NB4 (cell line): ENCODE measurements around the gene KPNB1.

Experiments used
- DNase-seq: peaks from one replicate; pipeline ENCODE4 v3.0.0; 2010; ENCODE audit warnings: low read depth
- H3K4me3 ChIP-seq: one replicate; pipeline ENCODE4 v1.5.1; 2011; ENCODE audit warnings: mild to moderate bottlenecking, low read depth, low read length, moderate library complexity
- MYC ChIP-seq: IDR thresholded peaks from 2 replicates; pipeline ENCODE4 v1.6.1; 2011; ENCODE audit warnings: low read depth, low read length
- POLR2A ChIP-seq: IDR thresholded peaks from 2 replicates; pipeline ENCODE4 v1.6.1; 2011; ENCODE audit warnings: mild to moderate bottlenecking; ENCODE audit not compliant: insufficient read length; ENCODE audit errors: extremely low read depth
- TF ChIP-seq, protein P1 (sequence below): IDR thresholded peaks from one replicate; pipeline ENCODE4 v1.5.1; 2012; ENCODE audit warnings: low read depth, low read length
- TF ChIP-seq, protein P2 (sequence below): IDR thresholded peaks from 2 replicates; pipeline ENCODE4 v1.6.1; 2011; ENCODE audit warnings: low read depth, low read length

Gene KPNB1

DNA sequence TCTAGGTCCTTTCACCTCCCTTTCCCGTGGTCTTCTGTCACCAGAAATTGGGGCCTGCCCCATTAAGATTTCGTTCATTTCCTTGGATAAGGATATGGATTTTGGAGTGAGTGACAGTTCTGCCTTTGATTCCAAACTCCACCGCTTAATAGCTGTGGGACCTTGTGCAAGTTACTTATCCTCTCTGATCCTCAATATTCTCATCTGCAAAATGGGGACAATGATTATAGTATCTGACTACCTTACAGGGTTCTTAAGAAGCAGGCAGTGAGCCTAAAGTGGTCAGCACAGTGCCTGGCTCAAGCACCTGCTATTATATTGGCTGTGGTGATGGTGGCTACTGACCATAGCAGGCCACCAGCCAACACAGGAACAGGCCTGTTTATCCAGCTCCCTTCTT is 59.9 kb downstream of the KPNB1 start:
- no peak for DNase-seq
- TF ChIP-seq, protein P1, sequence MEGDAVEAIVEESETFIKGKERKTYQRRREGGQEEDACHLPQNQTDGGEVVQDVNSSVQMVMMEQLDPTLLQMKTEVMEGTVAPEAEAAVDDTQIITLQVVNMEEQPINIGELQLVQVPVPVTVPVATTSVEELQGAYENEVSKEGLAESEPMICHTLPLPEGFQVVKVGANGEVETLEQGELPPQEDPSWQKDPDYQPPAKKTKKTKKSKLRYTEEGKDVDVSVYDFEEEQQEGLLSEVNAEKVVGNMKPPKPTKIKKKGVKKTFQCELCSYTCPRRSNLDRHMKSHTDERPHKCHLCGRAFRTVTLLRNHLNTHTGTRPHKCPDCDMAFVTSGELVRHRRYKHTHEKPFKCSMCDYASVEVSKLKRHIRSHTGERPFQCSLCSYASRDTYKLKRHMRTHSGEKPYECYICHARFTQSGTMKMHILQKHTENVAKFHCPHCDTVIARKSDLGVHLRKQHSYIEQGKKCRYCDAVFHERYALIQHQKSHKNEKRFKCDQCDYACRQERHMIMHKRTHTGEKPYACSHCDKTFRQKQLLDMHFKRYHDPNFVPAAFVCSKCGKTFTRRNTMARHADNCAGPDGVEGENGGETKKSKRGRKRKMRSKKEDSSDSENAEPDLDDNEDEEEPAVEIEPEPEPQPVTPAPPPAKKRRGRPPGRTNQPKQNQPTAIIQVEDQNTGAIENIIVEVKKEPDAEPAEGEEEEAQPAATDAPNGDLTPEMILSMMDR = no peak
- TF ChIP-seq POLR2A (no peak), MYC (no peak)
- TF ChIP-seq, protein P2, sequence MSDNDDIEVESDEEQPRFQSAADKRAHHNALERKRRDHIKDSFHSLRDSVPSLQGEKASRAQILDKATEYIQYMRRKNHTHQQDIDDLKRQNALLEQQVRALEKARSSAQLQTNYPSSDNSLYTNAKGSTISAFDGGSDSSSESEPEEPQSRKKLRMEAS = no peak
- no peak overlapping the region for H3K4me3 ChIP-seq

DNA sequence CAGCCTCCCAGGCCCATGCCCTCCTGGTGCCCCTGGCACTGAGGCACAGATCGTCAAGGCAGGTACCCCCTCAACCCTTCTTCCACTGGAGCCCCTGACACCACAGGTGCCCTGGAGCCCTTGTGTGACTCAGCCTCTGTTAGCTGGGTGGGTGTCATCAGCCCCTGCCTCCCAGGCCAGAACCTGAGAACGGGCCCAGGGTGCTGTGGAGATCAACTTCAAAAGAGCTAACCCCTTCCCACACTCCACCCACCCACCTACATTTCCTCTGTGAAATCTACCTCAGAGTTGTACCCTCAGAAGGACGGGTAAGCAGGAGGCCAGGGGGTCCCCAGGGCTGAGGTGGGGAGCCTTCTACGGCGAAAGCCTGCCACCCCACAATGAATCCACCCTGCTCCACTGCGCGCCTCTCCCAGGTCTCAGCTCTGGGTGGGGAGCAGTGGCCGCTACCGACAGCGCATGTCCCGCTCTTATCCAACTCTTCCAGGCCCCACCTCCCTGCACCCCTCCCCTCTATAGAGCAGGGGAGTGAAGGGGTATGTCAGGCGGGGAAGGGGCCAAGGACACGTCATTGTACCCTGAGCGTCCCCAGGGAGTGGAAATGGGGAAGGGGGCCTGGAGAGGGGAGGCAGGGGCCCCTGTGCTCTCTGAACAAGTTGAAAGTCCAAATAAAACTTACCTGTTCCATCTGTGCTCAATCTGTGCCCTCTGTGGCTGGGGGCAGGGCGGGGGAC is 61.8 kb downstream of the KPNB1 start:
- TF ChIP-seq MYC (no peak), POLR2A (no peak)
- TF ChIP-seq, protein P2 = no peak
- TF ChIP-seq, protein P1 = no peak
- H3K4me3 ChIP-seq = no peak overlapping the region
- no peak for DNase-seq

DNA sequence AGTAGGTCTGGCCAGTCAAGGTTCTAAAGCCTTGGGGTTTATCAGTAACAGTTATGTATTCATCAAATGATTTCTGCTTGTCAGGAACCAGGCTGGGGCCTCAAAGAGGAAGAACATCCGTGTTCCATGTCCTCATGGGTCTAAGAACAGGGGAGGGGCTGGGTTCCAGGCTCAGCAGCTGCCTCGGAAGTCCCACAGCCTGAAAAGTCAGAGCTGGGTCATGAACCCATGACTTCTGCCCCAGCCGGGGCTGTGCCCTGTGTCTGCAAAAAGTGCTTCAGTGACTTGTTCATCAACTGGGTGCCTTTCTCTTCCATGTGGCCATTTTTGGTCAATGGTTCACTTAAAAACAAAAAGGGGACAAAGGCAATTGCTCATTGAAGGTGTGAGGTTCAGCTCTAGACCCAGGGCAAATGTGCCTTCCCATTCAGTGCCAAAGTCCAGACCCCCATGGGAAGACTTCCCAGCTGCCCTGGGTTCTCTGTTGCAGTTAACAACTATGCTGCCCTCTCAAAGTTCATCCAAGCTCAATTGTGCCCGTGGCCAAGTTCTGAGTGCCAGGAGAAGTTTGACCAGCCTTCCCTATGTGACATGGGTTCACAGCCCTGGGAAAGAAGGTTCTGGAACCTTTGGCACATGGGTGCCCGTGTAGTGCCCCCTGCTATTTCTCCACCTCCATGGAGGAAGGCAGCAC is 62.8 kb downstream of the KPNB1 start:
- TF ChIP-seq, protein P1 = no peak
- TF ChIP-seq, protein P2 = no peak
- TF ChIP-seq MYC = no peak
- TF ChIP-seq POLR2A = no peak
- DNase-seq = peak; percentile 11
- H3K4me3 ChIP-seq = no peak overlapping the region

DNA sequence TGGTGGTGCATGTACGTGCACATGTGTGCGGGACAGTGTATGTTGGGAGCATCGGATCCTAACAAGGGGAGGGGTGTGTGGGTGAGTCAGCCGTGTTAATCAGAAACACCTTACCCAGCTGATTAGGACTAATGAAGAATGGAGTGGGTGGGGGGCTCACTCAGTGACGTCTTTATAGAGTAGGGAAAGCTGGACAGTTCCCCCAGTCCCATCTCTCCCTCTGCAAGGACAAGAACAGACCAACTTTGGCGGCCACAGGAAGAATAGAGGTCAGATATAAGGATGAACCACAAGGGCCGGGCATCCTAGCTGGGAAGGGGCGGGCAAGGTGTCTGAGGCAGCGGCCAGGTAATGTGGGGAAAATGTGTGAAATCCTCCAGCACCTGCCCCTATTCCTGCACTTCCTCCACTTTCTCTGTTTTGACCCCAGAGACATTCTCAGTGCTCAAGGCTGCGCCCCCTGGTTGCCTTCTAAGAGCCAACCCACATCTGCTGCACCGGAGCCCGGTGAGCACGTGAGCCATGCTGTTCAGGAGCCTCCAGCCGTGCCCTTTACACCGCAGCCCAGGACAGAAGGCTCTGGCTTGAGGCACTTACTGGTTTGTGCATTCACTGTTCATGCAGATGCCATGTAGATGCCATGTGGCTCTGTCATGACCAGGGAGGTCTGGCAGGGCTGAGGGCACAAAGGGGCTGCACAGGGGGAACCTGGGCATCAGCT is 64.4 kb downstream of the KPNB1 start:
- no peak overlapping the region for H3K4me3 ChIP-seq
- DNase-seq = no peak
- no peak for TF ChIP-seq MYC
- TF ChIP-seq, protein P1 = no peak
- TF ChIP-seq, protein P2 = no peak
- no peak for TF ChIP-seq POLR2A

DNA sequence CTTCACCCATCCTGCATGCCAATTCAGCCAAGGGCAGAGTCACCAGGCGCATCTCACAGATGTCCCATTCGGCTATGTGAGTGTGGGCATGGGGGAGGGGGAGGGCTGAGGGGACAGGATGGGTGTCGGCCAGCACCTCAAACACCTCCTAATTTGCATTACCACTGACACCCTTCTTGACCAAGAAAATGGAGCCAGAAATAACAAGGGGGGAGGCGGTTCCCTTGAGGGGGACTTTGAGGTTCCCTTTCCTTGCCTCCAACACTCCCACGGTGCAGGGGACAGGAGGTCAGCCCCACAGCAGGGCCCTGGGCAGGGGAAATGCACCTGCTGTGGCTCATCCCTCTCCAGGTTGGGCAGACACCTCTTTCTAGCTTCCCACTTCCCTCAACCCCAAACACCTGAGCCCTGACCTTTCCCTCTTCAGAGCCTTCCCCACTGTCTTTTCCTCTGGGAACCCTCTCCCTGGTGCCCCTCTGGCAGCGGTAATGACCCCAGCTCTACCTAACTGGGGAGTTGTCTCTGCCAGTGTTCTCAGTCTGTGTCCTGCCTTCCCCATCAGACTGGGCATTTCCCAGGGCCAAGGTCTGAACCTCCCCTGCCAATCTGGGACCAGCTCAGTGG is 65.2 kb downstream of the KPNB1 start:
- no peak for DNase-seq
- TF ChIP-seq MYC = no peak
- TF ChIP-seq, protein P1 = no peak
- TF ChIP-seq POLR2A = no peak
- TF ChIP-seq, protein P2 = no peak
- no peak overlapping the region for H3K4me3 ChIP-seq
